H9 (cell line): Measurements from ENCODE around the gene KCNIP1. TPM values are rescaled to one million over a fixed set of nuclear protein-coding genes. Genes with fewer than 3 reads are reported as not detected.

Experiments used
- DNase-seq: peaks from one replicate; pipeline ENCODE4 v3.0.0-alpha.2; 2017
- H2AFZ ChIP-seq: one replicate; pipeline ENCODE4 v1.6.1; 2013; ENCODE audit warnings: mild to moderate bottlenecking, low read length, control low read depth, moderate library complexity
- H2AK5ac ChIP-seq: 2 replicates; pipeline ENCODE4 v1.6.1; 2013; ENCODE audit warnings: low read length, control low read depth, mixed read lengths; ENCODE audit not compliant: insufficient read length
- H2BK120ac ChIP-seq: one replicate; pipeline ENCODE4 v1.6.1; 2013; ENCODE audit warnings: low read depth, mild to moderate bottlenecking, low read length, control low read depth, inconsistent platforms; ENCODE audit not compliant: poor library complexity, severe bottlenecking
- H2BK12ac ChIP-seq: 2 replicates; pipeline ENCODE4 v1.6.1; 2013; ENCODE audit warnings: low read length, control low read depth, mixed read lengths, low read depth; ENCODE audit not compliant: insufficient read length
- H2BK15ac ChIP-seq: 2 replicates; pipeline ENCODE4 v1.6.1; 2013; ENCODE audit warnings: low read depth, low read length, control low read depth
- H2BK20ac ChIP-seq: one replicate; pipeline ENCODE4 v1.6.1; 2013; ENCODE audit warnings: low read depth, mild to moderate bottlenecking, low read length, control low read depth, inconsistent platforms; ENCODE audit not compliant: poor library complexity, severe bottlenecking
- H2BK5ac ChIP-seq: 2 replicates; pipeline ENCODE4 v1.6.1; 2013; ENCODE audit warnings: low read length, control low read depth, mixed read lengths; ENCODE audit not compliant: insufficient read length
- H3K14ac ChIP-seq: 2 replicates; pipeline ENCODE4 v1.6.1; 2013; ENCODE audit warnings: low read length, control low read depth; ENCODE audit not compliant: insufficient read depth
- H3K18ac ChIP-seq: 2 replicates; pipeline ENCODE4 v1.6.1; 2013; ENCODE audit warnings: low read depth, mild to moderate bottlenecking, mixed read lengths, low read length, control low read depth; ENCODE audit not compliant: insufficient read length
- H3K23ac ChIP-seq: 2 replicates; pipeline ENCODE4 v1.6.1; 2013; ENCODE audit warnings: low read length, control low read depth, mixed read lengths, low read depth; ENCODE audit not compliant: insufficient read length
- H3K23me2 ChIP-seq: 2 replicates; pipeline ENCODE4 v1.6.1; 2013; ENCODE audit warnings: low read depth, mild to moderate bottlenecking, mixed read lengths, low read length, control low read depth; ENCODE audit not compliant: insufficient read length, poor library complexity, severe bottlenecking
- H3K27ac ChIP-seq: 2 replicates; pipeline ENCODE4 v1.5.1; 2013; ENCODE audit warnings: low read length, control low read depth, mixed read lengths, low read depth; ENCODE audit not compliant: insufficient read length
- H3K27me3 ChIP-seq: 2 replicates; pipeline ENCODE4 v1.6.1; 2013; ENCODE audit warnings: low read length, control low read depth, inconsistent platforms; ENCODE audit not compliant: insufficient read depth
- H3K4ac ChIP-seq: 2 replicates; pipeline ENCODE4 v1.6.1; 2013; ENCODE audit warnings: low read depth, mild to moderate bottlenecking, control low read depth, inconsistent platforms, low read length, moderate library complexity
- H3K4me1 ChIP-seq: 2 replicates; pipeline ENCODE4 v1.6.1; 2013; ENCODE audit warnings: low read length, control low read depth, inconsistent platforms; ENCODE audit not compliant: insufficient read depth
- H3K4me2 ChIP-seq: 2 replicates; pipeline ENCODE4 v1.6.1; 2013; ENCODE audit warnings: low read length, control low read depth, mixed read lengths; ENCODE audit not compliant: insufficient read length, insufficient read depth
- H3K56ac ChIP-seq: 2 replicates; pipeline ENCODE4 v1.6.1; 2013; ENCODE audit warnings: low read depth, mild to moderate bottlenecking, mixed read lengths, low read length, control low read depth; ENCODE audit not compliant: insufficient read length
- H3K79me1 ChIP-seq: 2 replicates; pipeline ENCODE4 v1.6.1; 2013; ENCODE audit warnings: low read depth, mild to moderate bottlenecking, moderate library complexity, low read length, control low read depth, inconsistent platforms; ENCODE audit not compliant: insufficient read depth, poor library complexity, severe bottlenecking
- H3K79me2 ChIP-seq: 2 replicates; pipeline ENCODE4 v1.6.1; 2013; ENCODE audit warnings: low read length, control low read depth, inconsistent platforms; ENCODE audit not compliant: insufficient read depth
- H3K9ac ChIP-seq: 2 replicates; pipeline ENCODE4 v1.6.1; 2013; ENCODE audit warnings: low read length, control low read depth, mixed read lengths; ENCODE audit not compliant: insufficient read length; ENCODE audit errors: extremely low read depth
- H3K9me3 ChIP-seq: one replicate; pipeline ENCODE4 v1.6.1; 2013; ENCODE audit warnings: low read depth, low read length, inconsistent platforms; ENCODE audit not compliant: control insufficient read depth
- H3T11ph ChIP-seq: one replicate; pipeline ENCODE4 v1.6.1; 2013; ENCODE audit warnings: mild to moderate bottlenecking, low read length, control low read depth, inconsistent platforms
- H4K20me1 ChIP-seq: one replicate; pipeline ENCODE4 v1.6.1; 2013; ENCODE audit not compliant: control insufficient read depth, insufficient read length, insufficient read depth
- H4K5ac ChIP-seq: 2 replicates; pipeline ENCODE4 v1.6.1; 2013; ENCODE audit warnings: low read depth, mild to moderate bottlenecking, mixed read lengths, low read length, control low read depth; ENCODE audit not compliant: insufficient read length
- H4K8ac ChIP-seq: replicated peaks from 2 replicates; pipeline ENCODE4 v1.6.1; 2013; ENCODE audit warnings: low read length, control low read depth, mixed read lengths, low read depth; ENCODE audit not compliant: insufficient read length
- H4K91ac ChIP-seq: 2 replicates; pipeline ENCODE4 v1.6.1; 2013; ENCODE audit warnings: low read depth, mild to moderate bottlenecking, moderate library complexity, mixed read lengths, low read length, control low read depth; ENCODE audit not compliant: insufficient read length
- H3K27ac Mint-ChIP-seq, 3 experiments: 2 replicates in 2 of 3; 3 replicates in 1 of 3; pipeline ENCODE4 v1.8.0; 2020 to 2021; ENCODE audit warnings: mixed read lengths in 3 of 3, mild to moderate bottlenecking in 1 of 3, moderate library complexity in 1 of 3
- H3K27me3 Mint-ChIP-seq: 2 replicates; pipeline ENCODE4 v1.8.0; 2021; ENCODE audit warnings: low read depth, mild to moderate bottlenecking, moderate library complexity, mixed read lengths
- H3K36me3 Mint-ChIP-seq, 3 experiments: 2 replicates in 2 of 3; 3 replicates in 1 of 3; pipeline ENCODE4 v1.8.0; 2020 to 2021; ENCODE audit warnings: low read depth in 3 of 3, mixed read lengths in 3 of 3; ENCODE audit not compliant: insufficient read depth in 1 of 3
- H3K4me1 Mint-ChIP-seq, 2 experiments: 2 replicates each; pipeline ENCODE4 v1.8.0; 2020; ENCODE audit warnings: mixed read lengths in 2 of 2
- H3K4me3 Mint-ChIP-seq, 2 experiments: 2 replicates in 1 of 2; 3 replicates in 1 of 2; pipeline ENCODE4 v1.8.0; 2020 to 2021; ENCODE audit warnings: mild to moderate bottlenecking in 2 of 2, mixed read lengths in 2 of 2, moderate library complexity in 1 of 2
- H3K9me3 Mint-ChIP-seq, 2 experiments: 2 replicates in 1 of 2; 3 replicates in 1 of 2; pipeline ENCODE4 v1.8.0; 2020; ENCODE audit warnings: mild to moderate bottlenecking in 2 of 2, mixed read lengths in 2 of 2, moderate library complexity in 1 of 2
- WGBS: extraction: QIAGEN DNeasy Blood & Tissue Kit; methylation state at CpG from one replicate; pipeline ENCODE4 v1.1.7; 2013; ENCODE audit warnings: missing lambda C conversion rate, low lambda C conversion rate, mixed read lengths; ENCODE audit not compliant: insufficient read length; ENCODE audit errors: extremely low coverage; 5-methylcytosine and 5-hydroxymethylcytosine counted together
- total RNA-seq: library from RNA; stranded (reverse); gene quantifications from 2 replicates; pipeline ENCODE4 v1.2.1, GENCODE V29; 2021
- TF ChIP-seq, protein P1 (sequence below): fragments of 200-600 bp; sonication (generic); conservative IDR thresholded peaks from 3 replicates; pipeline ENCODE4 v1.8.0; 2021; ENCODE audit warnings: antibody characterized with exemption, mild to moderate bottlenecking

KCNIP1 gene
- total RNA-seq, 1 experiment from 2014 or later = 0.63 TPM

DNA sequence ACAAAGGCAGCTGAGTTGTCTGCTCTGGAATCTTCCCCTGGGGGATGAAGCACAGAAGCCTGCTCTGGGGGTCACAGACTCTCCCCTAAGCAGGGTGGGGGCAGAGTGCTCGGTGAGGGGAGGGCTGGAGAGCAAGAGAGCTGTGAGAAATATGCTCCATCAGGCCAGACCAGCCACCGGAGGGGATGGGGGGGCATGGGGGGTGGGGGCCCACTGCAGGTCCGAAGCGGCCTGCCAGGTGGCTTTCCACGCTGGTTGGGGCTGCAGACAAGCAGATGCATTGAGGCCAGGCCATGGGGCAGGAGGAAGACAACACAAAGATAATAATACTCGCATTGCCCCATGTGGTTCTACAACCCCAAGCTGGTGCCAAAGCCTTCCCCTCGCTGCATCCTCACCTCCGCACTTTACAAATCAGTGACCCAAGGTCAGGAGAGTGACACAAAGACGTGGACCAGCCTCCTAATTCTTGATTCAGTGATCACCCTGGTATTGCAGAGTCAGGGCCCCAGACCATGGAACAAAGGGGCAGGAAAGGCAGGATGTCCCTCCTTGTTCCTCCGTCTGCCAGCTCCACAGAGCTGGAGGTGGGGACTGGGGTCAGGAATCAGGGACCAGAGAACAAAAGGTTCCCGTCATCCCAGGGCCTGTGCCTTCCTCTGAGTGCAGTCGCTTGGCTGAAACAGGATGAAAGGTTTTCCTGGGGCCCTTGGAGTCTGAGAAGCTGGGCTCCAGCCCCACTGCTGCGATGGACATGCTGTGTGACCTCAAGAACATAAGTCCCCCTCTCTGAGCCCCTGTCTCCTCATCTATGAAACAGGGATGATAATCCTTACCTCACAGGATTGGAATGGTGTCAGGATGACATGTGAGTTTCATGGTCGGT lies 242.5 kb downstream of the KCNIP1 start:
- Histone ChIP-seq H3K9me3 (no peaks in the 10 kb centered on the region), H4K5ac (peak overlapping the region; percentile 13), H3K27me3 (no peaks in the 10 kb centered on the region), H3K4me2 (no peak overlapping the region), H2AFZ (no peak overlapping the region), H2BK15ac (no peak overlapping the region), H3K27ac (peak overlapping the region; percentile 63), H3K56ac (no peak overlapping the region), H3K23ac (no peak overlapping the region), H4K91ac (no peak overlapping the region), H4K8ac (no peak overlapping the region), H3K23me2 (peaks cover 4% of the 10 kb centered on the region), H3K4me1 (peaks cover 6% of the 10 kb centered on the region; the same call in 1 of the 2 replicates), H3K18ac (peak overlapping the region; percentile 49), H2BK12ac (peak overlapping the region; percentile 66), H3K4ac (no peak overlapping the region), H3T11ph (no peak overlapping the region), H3K14ac (peak overlapping the region; percentile 33; the same call in 1 of the 2 replicates), H3K79me2 (no peaks in the 10 kb centered on the region), H3K9ac (no peak overlapping the region), H4K20me1 (no peaks in the 10 kb centered on the region), H2AK5ac (peak overlapping the region; percentile 28), H2BK5ac (no peak overlapping the region), H2BK20ac (no peak overlapping the region), H2BK120ac (no peak overlapping the region), H3K79me1 (no peaks in the 10 kb centered on the region)
- Mint-ChIP-seq H3K36me3 (peaks cover 0 to 7% (median 2%) of the 10 kb centered on the region in 3 experiments; a peak in 3 of 7 replicates), H3K9me3 (peaks cover 0 to 8% of the 10 kb centered on the region in 2 experiments; a peak in 3 of 5 replicates), H3K4me3 (peak overlapping the region in 1 of 2 experiments; percentile 26; a peak in 1 of 5 replicates), H3K4me1 (peaks cover 54 to 55% of the 10 kb centered on the region in 2 experiments), H3K27ac (peak overlapping the region; percentile 87 to 96 (median 95); a peak in 6 of 7 replicates), H3K27me3 (peaks cover 13% of the 10 kb centered on the region)
- DNase-seq = peak; percentile 40
- TF ChIP-seq, protein P1, sequence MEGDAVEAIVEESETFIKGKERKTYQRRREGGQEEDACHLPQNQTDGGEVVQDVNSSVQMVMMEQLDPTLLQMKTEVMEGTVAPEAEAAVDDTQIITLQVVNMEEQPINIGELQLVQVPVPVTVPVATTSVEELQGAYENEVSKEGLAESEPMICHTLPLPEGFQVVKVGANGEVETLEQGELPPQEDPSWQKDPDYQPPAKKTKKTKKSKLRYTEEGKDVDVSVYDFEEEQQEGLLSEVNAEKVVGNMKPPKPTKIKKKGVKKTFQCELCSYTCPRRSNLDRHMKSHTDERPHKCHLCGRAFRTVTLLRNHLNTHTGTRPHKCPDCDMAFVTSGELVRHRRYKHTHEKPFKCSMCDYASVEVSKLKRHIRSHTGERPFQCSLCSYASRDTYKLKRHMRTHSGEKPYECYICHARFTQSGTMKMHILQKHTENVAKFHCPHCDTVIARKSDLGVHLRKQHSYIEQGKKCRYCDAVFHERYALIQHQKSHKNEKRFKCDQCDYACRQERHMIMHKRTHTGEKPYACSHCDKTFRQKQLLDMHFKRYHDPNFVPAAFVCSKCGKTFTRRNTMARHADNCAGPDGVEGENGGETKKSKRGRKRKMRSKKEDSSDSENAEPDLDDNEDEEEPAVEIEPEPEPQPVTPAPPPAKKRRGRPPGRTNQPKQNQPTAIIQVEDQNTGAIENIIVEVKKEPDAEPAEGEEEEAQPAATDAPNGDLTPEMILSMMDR = no peak
- WGBS = no CpG with 5 or more reads among the region's 14 CpGs
